HG03571 (cell line): ENCODE data around the gene CANT1.

ENCODE experiments used
- ATAC-seq: cut with Tn5 transposase; IDR thresholded peaks from one replicate; pipeline ENCODE4 v1.9.1; 2021; ENCODE audit not compliant: unreplicated experiment

The CANT1 gene

GRCh38 chr17:79009397-79010303, at the start of gene CANT1:
CANT1 (minus strand) TSS chr17:79009764; CDS start chr17:78997622, 12,142 bp downstream.
- ATAC-seq, result peak; percentile 79

- ATAC-seq, result no peak
Measured at GRCh38 chr17:79057737-79058385, 48.3 kb upstream of the CANT1 start.

GRCh38 chr17:79055197-79055596, 45.6 kb upstream of the CANT1 start:
- ATAC-seq, result no peak

- ATAC-seq, result no peak
Measured at GRCh38 chr17:79054200-79054960, 44.8 kb upstream of the CANT1 start.

- ATAC-seq, result no peak
Measured at GRCh38 chr17:79053251-79053925, 43.8 kb upstream of the CANT1 start.

GRCh38 chr17:79052131-79052530, 42.6 kb upstream of the CANT1 start:
- ATAC-seq, result no peak

- no peak for ATAC-seq
Measured at GRCh38 chr17:79051306-79051705, 41.7 kb upstream of the CANT1 start.

- ATAC-seq, result no peak
Measured at GRCh38 chr17:79050551-79050950, 41.0 kb upstream of the CANT1 start.

GRCh38 chr17:79049821-79050220, 40.3 kb upstream of the CANT1 start:
- ATAC-seq, result no peak

- ATAC-seq, result no peak
Measured at GRCh38 chr17:79048826-79049755, 39.5 kb upstream of the CANT1 start.

GRCh38 chr17:79047923-79048825, 38.6 kb upstream of the CANT1 start:
- no peak for ATAC-seq

- ATAC-seq, result no peak
Measured at GRCh38 chr17:79047291-79047920, 37.8 kb upstream of the CANT1 start.

- no peak for ATAC-seq
Measured at GRCh38 chr17:79046916-79047280, 37.3 kb upstream of the CANT1 start.

GRCh38 chr17:79046197-79046915, 36.8 kb upstream of the CANT1 start:
- no peak for ATAC-seq

GRCh38 chr17:79045842-79046196, 36.3 kb upstream of the CANT1 start:
- ATAC-seq, result no peak

- ATAC-seq, result no peak
Measured at GRCh38 chr17:79045001-79045729, 35.6 kb upstream of the CANT1 start.

GRCh38 chr17:79044462-79044861, 34.9 kb upstream of the CANT1 start:
- no peak for ATAC-seq
